Stimulated activated CD4-positive, alpha-beta T cell treated with anti-CD3 and anti-CD28 coated beads, Interleukin-12 subunit alpha, Interleukin-12 subunit beta, amount 100 ng/mL, for 4 hours (primary cell): ENCODE data around the gene RASL10A.

ENCODE experiments used
- DNase-seq: peaks from one replicate; pipeline ENCODE4 v3.0.0-alpha.2; 2020

The RASL10A gene

GRCh38 chr22:29316141-29316828 lies 788 bp upstream of the RASL10A start:
- DNase-seq = no peak

DNA sequence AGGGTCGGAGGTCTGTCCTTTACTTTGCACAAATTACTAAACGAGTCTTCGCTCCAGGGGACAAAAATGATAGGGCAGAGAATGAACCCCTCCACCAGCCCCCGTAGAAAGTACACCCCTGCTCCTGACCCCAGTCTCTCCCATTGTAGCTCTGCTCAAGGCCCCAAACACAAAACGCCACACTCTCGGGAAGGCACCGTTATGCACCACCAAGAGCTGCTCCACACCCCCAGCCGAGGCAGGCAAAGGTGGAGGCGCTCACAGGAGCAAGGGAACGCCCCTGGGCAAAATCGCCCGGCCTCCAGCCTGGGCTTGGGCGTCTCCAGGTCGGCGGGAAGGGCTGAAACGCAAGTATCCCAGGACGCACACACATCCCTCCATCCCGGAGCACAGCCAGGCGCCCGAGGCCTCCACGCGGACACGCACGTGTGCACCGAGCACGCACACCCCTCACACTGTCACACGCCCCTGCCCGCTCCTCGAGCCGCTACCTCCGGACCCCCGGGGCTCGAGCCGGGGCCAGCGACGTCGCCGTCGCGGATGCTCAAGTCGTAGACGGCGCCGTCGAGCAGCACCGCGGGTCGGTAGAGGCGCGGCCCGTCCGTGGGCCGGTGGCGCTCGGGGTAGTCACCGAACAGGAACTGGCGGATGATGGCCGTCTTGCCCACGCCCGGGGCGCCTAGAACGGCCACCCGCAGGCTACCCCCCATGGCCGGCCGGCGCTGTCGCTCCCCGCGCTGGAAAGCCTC lies 786 bp downstream of the RASL10A start:
- DNase-seq = no peak

DNA sequence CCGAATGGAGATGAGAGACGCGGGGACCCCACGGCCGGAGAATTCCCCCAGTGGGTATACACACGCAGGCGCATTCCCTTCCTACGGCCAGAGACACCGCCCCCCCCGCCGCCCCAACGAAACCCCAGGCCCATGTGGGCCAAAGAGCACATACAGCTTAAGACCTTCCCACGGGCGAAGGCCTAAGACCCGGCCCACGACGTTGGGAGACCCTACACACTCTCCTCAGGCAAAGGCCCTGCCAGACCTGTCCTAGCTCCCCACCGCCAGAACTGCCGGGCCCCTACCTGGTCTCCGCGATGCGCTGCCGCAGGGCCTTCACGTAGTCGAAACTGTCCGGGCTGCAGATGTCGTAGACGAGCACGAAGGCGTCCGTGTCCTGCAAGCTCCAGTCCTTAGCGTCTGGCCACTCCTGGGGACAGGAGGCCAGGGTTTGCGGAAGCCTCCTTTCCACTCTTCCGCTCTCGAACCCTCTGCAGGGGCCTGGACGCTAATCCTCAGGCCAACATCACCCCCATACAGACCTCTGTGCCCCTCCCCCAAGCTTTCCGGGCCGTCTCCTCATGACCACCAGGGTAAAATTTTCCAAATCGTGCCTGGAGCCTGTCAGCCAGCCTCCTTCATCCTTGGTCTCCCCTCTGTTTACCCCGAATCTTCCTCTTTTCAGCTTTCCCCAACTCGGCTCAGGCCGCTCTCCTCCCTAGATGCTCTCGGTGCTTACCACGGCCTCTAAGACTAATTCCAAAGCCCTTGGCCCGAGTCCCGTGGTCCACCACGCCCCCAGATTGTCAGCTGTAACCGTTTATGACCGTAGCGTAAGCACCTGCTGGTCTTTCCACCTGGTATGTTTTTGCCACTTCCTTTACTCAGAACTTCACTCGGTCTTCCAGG lies 1.7 kb downstream of the RASL10A start:
- DNase-seq = no peak

DNA sequence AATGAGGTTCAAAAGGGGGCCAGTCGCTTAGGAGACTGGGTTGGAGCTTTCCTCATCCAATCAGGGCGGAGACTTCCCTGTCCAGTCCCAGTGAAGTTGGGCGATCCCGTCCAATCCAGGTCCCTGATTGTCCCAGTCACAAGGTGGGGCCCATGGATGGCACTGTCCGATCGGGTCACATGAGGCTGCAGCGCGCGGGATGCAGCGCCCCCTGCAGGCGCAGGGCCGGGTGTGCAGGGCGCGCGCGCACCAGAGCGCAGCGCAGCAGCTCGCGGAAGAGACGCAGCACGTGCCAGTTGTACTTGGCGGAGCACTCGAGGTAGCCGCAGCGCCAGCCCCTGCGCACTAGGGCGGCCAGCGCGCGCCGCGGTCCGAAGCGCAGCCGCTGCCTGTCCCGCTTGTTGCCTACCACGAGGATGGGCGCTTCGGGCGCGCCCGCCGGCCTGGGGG lies 2.3 kb downstream of the RASL10A start:
- no peak for DNase-seq

DNA sequence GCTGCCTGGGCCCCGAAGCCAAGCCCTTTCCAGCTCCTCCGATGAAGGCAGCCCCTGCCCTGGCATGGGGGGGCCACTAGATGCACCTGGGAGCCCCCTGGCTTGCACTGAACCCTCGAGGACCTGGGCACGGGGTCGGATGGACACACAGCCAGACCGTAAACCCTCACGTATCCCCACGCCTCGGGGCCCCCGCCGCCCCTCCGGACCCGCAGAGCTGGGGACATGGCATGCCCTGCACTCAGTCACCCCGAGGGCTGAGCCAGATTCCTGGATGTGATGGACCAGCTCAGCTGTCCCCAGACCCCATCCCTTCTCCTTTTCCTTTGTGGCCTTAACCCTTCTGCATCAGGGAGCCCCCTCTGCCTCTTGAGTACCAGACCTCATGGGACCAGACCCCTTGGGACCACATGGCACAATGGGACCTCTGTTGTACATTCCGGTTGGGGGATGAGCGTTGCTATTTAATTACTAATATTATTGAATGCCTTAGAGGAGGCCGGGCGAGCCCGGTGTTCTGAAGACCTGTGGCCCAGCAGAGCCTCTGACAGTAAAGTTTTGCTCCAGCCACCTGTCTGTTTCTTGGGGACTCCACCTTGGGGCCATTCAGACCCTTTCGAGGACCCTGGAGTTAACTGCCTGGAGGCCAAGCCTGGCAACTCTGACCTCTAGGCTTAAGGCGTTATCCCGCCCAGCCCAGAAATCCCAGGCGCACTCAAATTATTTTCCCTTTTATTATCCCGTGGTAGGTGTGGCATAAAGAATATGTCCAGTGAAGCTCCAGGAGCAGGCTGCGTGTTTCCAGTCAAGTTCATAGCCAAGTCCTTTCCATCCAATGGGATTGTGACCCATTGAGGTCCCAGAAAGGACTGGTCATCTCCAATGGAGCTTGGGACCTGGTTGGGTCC lies 3.0 kb downstream of the RASL10A start:
- DNase-seq = no peak

GRCh38 chr22:29311464-29312217 lies 3.9 kb downstream of the RASL10A start:
- DNase-seq = no peak

DNA sequence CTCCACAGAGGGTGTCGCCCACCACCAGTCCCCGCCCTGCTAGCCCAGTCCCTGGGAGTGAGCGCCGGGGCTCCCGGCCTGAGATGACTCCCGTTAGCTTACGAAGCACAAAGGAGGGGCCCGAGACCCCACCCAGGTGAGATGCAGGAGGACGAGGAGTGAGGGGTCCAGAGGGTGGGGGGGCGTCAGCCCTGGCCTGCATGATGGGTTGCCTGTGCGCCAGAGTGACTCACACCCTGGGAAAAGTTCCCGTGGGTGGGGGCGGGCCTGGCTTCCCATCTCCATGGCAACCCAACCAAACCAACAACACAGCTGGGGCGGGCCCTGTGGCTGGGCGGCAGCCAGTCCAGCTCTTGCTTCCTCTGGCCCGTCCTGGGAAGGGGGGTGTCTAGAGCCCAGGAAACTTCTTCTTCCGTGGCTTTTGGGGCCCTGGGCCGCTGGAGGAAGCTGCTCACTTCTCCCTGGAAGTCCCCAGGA lies 4.6 kb downstream of the RASL10A start:
- peak; percentile 56 for DNase-seq

DNA sequence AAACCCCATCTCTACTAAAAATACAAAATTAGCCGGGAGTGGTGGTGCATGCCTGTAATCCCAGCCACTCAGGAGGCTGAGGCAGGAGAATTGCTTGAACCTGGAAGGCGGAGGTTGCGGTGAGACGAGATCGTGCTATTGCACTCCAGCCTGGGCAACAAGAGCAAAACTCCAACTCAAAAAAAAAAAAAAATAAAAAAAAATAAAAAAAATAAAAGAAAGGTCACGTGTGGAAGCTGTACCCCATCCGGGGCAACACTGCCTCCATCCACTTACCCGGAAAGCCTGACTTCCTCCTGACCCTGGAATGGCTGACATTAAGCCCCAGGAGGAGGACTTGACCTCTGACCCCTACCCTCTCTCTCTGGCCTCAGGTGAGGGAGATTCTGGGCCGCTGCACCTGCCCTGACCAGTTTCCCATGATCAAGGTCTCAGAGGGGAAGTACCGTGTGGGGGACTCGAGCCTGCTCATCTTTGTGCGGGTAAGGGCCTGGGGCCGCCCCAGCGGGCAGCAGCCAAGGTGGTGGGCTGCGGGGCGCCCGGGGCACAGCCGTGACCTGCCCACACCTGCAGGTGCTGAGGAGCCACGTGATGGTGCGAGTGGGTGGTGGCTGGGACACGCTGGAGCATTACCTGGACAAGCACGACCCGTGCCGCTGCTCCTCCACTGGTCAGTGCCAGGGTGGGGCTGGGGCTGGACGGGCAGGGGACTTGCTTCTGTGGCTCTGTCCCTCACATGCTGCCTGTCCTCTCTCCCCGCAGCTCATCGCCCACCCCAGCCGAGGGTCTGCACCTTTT lies 5.2 kb downstream of the RASL10A start:
- DNase-seq = no peak

DNA sequence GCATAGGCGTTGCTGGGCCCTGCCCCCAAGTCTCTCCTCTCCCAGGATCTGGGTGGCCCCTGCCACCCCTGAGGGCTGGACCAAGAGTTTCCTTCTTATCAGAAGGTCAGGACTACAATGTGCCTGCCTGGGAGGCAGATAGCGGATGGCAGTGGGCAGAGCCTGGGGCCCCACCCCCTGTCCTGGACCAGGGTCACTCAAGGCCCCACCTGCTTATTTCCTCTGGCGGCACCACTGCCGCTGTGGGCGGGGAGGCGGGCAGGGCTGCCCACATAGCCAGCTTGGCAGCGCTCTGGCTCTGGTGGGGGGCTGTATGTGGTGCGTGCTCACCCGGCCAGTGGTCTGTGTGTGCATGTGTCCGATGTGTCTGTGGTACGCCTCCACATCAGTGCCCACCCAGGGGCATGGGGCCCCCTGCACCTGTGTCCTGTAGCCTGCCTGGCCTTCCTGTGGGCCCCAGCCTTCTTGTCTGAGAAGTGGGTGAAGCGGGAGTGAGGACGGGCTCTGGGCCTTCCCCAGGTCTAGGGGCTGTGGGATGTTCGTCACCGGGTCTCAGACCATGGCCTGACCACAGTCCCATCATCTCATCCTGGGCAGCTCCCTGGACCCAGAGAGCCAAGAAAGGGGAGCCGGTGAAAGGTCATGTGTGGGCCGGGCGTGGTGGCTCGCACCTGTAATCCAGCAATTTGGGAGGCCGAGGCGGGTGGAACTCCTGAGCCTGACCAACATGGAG lies 6.0 kb downstream of the RASL10A start:
- no peak for DNase-seq

GRCh38 chr22:29308791-29309262 lies 6.7 kb downstream of the RASL10A start:
- DNase-seq = no peak

DNA sequence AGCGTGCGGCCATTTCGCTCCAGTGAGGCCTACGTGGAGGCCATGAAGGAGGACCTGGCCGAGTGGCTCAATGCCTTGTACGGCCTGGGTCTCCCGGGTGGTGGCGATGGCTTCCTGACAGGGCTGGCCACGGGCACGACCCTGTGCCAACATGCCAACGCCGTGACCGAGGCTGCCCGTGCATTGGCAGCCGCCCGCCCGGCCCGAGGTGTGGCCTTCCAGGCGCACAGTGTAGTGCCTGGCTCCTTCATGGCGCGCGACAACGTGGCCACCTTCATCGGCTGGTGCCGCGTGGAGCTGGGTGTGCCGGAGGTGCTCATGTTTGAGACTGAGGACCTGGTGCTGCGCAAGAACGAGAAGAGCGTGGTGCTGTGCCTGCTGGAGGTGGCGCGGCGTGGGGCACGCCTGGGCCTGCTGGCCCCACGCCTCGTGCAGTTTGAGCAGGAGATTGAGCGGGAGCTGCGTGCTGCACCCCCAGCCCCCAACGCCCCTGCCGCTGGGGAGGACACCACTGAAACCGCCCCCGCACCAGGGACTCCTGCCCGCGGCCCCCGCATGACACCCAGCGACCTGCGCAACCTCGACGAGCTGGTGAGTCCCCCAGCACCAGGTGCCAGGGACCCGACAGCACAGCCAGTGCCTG lies 7.2 kb downstream of the RASL10A start:
- DNase-seq = no peak

GRCh38 chr22:29307596-29308147 lies 7.8 kb downstream of the RASL10A start:
- no peak for DNase-seq

DNA sequence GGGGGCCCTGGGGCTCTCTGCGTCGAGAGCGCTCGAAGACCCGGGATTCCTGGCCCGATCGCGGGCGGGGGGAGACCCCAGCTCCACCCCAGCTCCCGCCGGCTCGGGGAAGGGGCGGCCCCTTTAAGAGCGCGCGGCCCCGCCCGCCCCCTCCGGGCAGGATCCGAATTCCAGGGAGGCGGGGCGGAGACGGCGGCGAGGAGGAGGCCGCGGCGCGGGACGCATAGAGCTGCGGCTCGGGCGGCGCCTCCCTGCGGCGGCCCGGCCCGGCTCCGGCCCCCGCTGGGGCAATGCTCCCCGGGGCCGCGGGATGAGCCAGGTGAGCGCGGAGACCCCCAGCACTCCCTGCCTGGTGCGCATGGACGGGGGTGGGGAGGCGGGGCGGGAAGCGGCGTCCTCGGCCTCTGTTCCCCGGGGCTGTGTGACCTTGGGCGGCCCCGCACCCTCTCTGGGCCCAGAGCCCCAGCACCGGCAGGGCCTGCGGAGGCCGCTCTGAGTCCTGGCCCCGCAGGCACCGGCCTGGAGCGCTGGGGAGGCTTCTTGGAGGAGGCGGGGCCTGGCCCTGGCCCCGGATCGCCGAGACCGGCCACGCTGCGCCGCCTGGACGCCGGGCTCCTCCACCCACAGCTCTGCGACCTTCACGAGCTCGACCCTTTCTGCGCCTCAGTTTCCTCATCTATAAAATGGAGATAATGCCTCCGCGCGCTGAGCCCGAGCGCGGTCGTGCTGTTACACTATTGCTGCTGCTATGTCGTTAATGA lies 8.5 kb downstream of the RASL10A start:
- peak; percentile 38 for DNase-seq

DNA sequence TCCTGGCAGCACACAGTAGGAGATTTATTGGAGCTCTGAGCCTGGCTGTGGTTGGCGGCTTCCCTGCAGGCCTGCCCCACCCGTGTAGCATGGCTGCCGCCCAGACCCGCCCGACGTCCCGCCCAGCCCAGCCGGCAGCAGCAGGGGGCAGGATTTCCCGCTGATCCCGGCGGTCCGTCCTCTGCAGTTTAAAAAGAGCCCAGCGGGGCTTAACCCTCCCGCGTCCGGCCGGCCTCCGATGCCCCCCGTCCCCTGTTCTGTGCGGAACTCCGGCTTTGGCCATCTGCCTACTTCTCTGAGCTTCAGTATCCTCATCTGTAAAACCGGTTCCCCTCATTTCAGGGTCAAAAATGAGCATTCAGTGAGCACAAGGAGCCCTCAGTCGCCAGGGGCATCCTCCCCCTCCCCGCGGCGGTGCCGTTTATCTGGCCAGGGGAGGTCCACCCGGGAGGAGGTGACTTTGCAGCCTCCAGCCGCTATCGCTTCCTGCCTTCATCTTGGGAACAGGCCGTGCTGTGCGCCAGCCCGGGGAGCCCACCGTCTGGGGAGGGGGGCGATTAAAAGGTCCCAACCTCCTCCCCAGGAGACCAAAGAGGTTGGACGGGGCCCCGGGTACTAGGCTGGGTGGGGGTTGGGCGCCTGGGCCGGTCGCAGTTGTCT lies 9.2 kb downstream of the RASL10A start, which contains the start of gene GAS2L1:
TSS of gene GAS2L1 (plus strand) at position 476 of the 660 bp plus-strand sequence. CDS start 1,456 bp downstream, outside the sequence.
- DNase-seq = peak; percentile 30

GRCh38 chr22:29305836-29306174 lies 9.7 kb downstream of the RASL10A start:
- no peak for DNase-seq

DNA sequence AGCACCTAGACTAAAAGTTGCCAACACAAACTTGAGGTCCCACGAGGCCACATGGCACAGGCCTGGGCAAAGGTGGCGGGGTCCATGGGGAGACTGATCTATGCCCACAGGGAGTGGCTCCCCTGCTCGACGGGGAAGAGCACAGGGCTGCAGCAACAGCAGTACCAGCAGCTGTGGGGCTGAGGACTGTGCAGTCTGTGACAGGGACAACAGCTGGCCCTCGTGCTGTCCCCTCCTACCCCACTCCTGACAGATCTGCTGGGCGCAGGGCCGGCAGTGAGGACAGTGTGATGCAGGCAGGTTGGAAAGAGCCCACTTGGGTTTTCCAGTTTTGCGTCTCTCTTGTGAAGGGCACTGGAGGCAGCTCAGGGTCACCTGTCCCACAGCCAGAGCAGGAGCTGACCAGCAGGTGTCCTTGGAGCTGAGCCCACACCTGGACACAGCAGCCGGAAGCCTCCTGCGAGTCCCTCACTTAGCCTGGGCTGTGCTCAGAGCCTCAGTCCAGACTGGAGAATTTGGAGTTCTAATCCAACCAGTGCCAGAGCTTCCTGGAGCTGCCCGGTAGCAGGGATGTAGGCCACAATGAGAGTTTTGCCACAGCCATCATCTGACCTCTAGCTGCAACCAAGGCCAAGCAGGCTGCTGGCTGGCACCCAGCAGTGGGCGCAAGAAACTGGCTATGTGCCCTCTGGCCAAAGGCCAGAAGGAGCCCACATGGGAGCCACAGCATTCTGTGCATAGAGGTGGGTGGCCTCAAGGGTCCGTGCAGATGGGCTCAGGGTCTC lies 12.6 kb downstream of the RASL10A start:
- DNase-seq = no peak

- DNase-seq = no peak
These were observed 13.2 kb downstream of the RASL10A start for GRCh38 chr22:29302402-29302680.
